HL-60 (cell line): ENCODE measurements around the gene HEBP2.

Source experiments
- GABPA ChIP-seq: IDR thresholded peaks from 2 replicates; pipeline ENCODE4 v1.6.1; 2012; ENCODE audit warnings: low read depth
- POLR2AphosphoS5 ChIP-seq: IDR thresholded peaks from 2 replicates; pipeline ENCODE4 v1.6.1; 2012; ENCODE audit warnings: low read depth
- SPI1 ChIP-seq: IDR thresholded peaks from 2 replicates; pipeline ENCODE4 v1.6.1; 2012; ENCODE audit warnings: low read depth, mild to moderate bottlenecking, borderline replicate concordance
- TF ChIP-seq, protein P1 (sequence below): IDR thresholded peaks from one replicate; pipeline ENCODE4 v1.5.1; 2011; ENCODE audit warnings: low read length, control low read depth, inconsistent platforms; ENCODE audit not compliant: insufficient read depth
- TF ChIP-seq, protein P2 (sequence below): IDR thresholded peaks from 2 replicates; pipeline ENCODE4 v1.6.1; 2012; ENCODE audit warnings: low read depth; ENCODE audit not compliant: insufficient replicate concordance

GRCh38 chr6:138403801-138404665, at the start of gene HEBP2:
- peak; percentile 76 for TF ChIP-seq POLR2AphosphoS5
- TF ChIP-seq, protein P1, sequence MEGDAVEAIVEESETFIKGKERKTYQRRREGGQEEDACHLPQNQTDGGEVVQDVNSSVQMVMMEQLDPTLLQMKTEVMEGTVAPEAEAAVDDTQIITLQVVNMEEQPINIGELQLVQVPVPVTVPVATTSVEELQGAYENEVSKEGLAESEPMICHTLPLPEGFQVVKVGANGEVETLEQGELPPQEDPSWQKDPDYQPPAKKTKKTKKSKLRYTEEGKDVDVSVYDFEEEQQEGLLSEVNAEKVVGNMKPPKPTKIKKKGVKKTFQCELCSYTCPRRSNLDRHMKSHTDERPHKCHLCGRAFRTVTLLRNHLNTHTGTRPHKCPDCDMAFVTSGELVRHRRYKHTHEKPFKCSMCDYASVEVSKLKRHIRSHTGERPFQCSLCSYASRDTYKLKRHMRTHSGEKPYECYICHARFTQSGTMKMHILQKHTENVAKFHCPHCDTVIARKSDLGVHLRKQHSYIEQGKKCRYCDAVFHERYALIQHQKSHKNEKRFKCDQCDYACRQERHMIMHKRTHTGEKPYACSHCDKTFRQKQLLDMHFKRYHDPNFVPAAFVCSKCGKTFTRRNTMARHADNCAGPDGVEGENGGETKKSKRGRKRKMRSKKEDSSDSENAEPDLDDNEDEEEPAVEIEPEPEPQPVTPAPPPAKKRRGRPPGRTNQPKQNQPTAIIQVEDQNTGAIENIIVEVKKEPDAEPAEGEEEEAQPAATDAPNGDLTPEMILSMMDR, result no peak
- peak; percentile 84 for TF ChIP-seq SPI1
- TF ChIP-seq, protein P2, sequence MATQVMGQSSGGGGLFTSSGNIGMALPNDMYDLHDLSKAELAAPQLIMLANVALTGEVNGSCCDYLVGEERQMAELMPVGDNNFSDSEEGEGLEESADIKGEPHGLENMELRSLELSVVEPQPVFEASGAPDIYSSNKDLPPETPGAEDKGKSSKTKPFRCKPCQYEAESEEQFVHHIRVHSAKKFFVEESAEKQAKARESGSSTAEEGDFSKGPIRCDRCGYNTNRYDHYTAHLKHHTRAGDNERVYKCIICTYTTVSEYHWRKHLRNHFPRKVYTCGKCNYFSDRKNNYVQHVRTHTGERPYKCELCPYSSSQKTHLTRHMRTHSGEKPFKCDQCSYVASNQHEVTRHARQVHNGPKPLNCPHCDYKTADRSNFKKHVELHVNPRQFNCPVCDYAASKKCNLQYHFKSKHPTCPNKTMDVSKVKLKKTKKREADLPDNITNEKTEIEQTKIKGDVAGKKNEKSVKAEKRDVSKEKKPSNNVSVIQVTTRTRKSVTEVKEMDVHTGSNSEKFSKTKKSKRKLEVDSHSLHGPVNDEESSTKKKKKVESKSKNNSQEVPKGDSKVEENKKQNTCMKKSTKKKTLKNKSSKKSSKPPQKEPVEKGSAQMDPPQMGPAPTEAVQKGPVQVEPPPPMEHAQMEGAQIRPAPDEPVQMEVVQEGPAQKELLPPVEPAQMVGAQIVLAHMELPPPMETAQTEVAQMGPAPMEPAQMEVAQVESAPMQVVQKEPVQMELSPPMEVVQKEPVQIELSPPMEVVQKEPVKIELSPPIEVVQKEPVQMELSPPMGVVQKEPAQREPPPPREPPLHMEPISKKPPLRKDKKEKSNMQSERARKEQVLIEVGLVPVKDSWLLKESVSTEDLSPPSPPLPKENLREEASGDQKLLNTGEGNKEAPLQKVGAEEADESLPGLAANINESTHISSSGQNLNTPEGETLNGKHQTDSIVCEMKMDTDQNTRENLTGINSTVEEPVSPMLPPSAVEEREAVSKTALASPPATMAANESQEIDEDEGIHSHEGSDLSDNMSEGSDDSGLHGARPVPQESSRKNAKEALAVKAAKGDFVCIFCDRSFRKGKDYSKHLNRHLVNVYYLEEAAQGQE, result peak; percentile 47
- TF ChIP-seq GABPA, result peak; percentile 58; the same call in 1 of the 2 replicates
